Stimulated activated CD8-positive, alpha-beta memory T cell treated with anti-CD3 and anti-CD28 coated beads, Interleukin-7, amount 100 ng/mL, for 24 hours (primary cell): ENCODE data around the gene NTF3.
"Not testable (repeated sequence)": the region's sequence is repeated elsewhere in the genome, so short reads cannot be mapped to it uniquely, and the experiment has no call there.

ENCODE experiments used
- DNase-seq: peaks from one replicate; pipeline ENCODE4 v3.0.0-alpha.2; 2020; ENCODE audit warnings: low read depth

NTF3 gene

GRCh38 chr12:5534426-5535199, 102.7 kb downstream of the NTF3 start:
- no peak for DNase-seq

GRCh38 chr12:5535541-5535940, 103.6 kb downstream of the NTF3 start:
- no peak for DNase-seq

GRCh38 chr12:5537026-5537615, 105.2 kb downstream of the NTF3 start:
- DNase-seq: not testable (repeated sequence)

GRCh38 chr12:5537771-5538170, 105.9 kb downstream of the NTF3 start:
- DNase-seq: no peak
